ENCODE data around the gene CLIP2. TPM values are rescaled to one million over a fixed set of nuclear protein-coding genes. Genes with fewer than 3 reads are reported as not detected.

CLIP2 gene
- total RNA-seq, 1 donor from 2014 or later: 48.9 TPM

- no peak for DNase-seq (ENCODE audit: extremely low spot score, unreplicated experiment)
- no peak overlapping the region for H3K27ac Mint-ChIP-seq
- peaks cover 5% of the 10 kb centered on the region for H3K36me3 Mint-ChIP-seq
- no peaks in the 10 kb centered on the region for H3K27me3 Mint-ChIP-seq
- no peak for TF ChIP-seq CTCF (conservative IDR thresholded peaks at IDR 0.05)
- H3K4me1 Mint-ChIP-seq (ENCODE audit: unreplicated experiment): peaks cover 5% of the 10 kb centered on the region
- no peaks in the 10 kb centered on the region for H3K9me3 Mint-ChIP-seq
- H3K4me3 Mint-ChIP-seq: no peak overlapping the region
These were observed 35.5 kb downstream of the CLIP2 start for GRCh38 chr7:74324531-74325209.

- no peak for DNase-seq (ENCODE audit: extremely low spot score, unreplicated experiment)
- no peak for TF ChIP-seq CTCF (conservative IDR thresholded peaks at IDR 0.05)
- Mint-ChIP-seq H3K4me1 (ENCODE audit: unreplicated experiment) (peaks cover 5% of the 10 kb centered on the region), H3K27me3 (no peaks in the 10 kb centered on the region), H3K4me3 (no peak overlapping the region), H3K9me3 (no peaks in the 10 kb centered on the region), H3K27ac (no peak overlapping the region), H3K36me3 (peaks cover 4% of the 10 kb centered on the region)
These were observed 36.0 kb downstream of the CLIP2 start for GRCh38 chr7:74325210-74325565.

GRCh38 chr7:74329225-74329624, 40.0 kb downstream of the CLIP2 start:
- no peaks in the 10 kb centered on the region for H3K4me1 Mint-ChIP-seq (ENCODE audit: unreplicated experiment)
- H3K27me3 Mint-ChIP-seq: no peaks in the 10 kb centered on the region
- no peak for DNase-seq (ENCODE audit: extremely low spot score, unreplicated experiment)
- H3K4me3 Mint-ChIP-seq: no peak overlapping the region
- no peaks in the 10 kb centered on the region for H3K9me3 Mint-ChIP-seq
- H3K27ac Mint-ChIP-seq: no peak overlapping the region
- H3K36me3 Mint-ChIP-seq: peaks cover 6% of the 10 kb centered on the region
- TF ChIP-seq CTCF (conservative IDR thresholded peaks at IDR 0.05): no peak

GRCh38 chr7:74332373-74333176, 43.4 kb downstream of the CLIP2 start:
- Mint-ChIP-seq H3K4me3 (no peak overlapping the region), H3K9me3 (no peaks in the 10 kb centered on the region), H3K4me1 (ENCODE audit: unreplicated experiment) (no peaks in the 10 kb centered on the region), H3K27ac (no peak overlapping the region), H3K27me3 (no peaks in the 10 kb centered on the region), H3K36me3 (peaks cover 6% of the 10 kb centered on the region)
- TF ChIP-seq CTCF (conservative IDR thresholded peaks at IDR 0.05): no peak
- DNase-seq (ENCODE audit: extremely low spot score, unreplicated experiment): no peak

- Mint-ChIP-seq H3K4me3 (no peak overlapping the region), H3K9me3 (no peaks in the 10 kb centered on the region), H3K27me3 (no peaks in the 10 kb centered on the region), H3K27ac (no peak overlapping the region), H3K36me3 (peaks cover 6% of the 10 kb centered on the region), H3K4me1 (ENCODE audit: unreplicated experiment) (no peaks in the 10 kb centered on the region)
- no peak for DNase-seq (ENCODE audit: extremely low spot score, unreplicated experiment)
- no peak for TF ChIP-seq CTCF (conservative IDR thresholded peaks at IDR 0.05)
These were observed 44.8 kb downstream of the CLIP2 start for GRCh38 chr7:74334030-74334429.

Data from type B pancreatic cell (in vitro differentiated cells).